ENCODE data around the gene CNDP2.
"Not testable (repeated sequence)": the region's sequence is repeated elsewhere in the genome, so short reads cannot be mapped to it uniquely, and the experiment has no call there.

DNA sequence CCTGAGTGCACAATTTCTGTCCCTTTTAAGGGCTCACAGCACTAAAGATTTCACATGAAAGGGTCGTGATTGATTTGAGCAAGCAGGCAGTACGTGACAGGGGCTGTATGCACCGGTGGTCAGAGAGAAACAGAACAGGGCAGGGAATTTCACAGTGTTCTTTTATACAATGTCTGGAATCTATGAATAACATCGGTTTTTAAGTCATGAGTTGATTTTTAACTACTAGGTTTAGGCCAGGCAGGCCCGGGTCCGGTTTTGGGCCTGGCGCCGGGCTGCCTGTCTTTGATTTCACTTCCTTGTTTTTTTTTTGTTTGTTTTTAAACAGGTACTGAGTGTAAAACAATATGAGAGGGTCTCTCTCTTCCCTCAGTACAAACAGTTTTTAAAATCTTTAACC lies 4.6 kb downstream of the CNDP2 start:
- TF ChIP-seq CTCF, EP300 (IDR thresholded peaks at IDR 0.05): not testable (repeated sequence)
